SK-N-SH treated with all-trans-retinoic acid at 6 μM for 48 hours (cell line): ENCODE data around the gene USP33.

Experiments used
- ATAC-seq: fragments of 200-7000 bp; cut with Tn5 transposase; 3 replicates; pipeline ENCODE4 v1.9.1; 2020; ENCODE audit warnings: mild to moderate bottlenecking, moderate library complexity
- ARNTL ChIP-seq: fragments of 450-650 bp; formaldehyde crosslinking; IDR thresholded peaks from 2 replicates; pipeline ENCODE4 v1.5.0; 2020; ENCODE audit warnings: low read depth, mild to moderate bottlenecking, moderate library complexity, borderline replicate concordance
- BACH2 ChIP-seq: fragments of 250-450 bp; sonication (Bioruptor Pico); IDR thresholded peaks from 2 replicates; pipeline ENCODE4 v1.9.0; 2021; ENCODE audit warnings: mild to moderate bottlenecking, borderline replicate concordance
- CREB5 ChIP-seq: fragments of 250-450 bp; sonication (Bioruptor Pico); IDR thresholded peaks from 2 replicates; pipeline ENCODE4 v1.5.1; 2020; ENCODE audit warnings: low read depth, mild to moderate bottlenecking, moderate library complexity
- CSDC2 ChIP-seq: fragments of 250-450 bp; sonication (Bioruptor Pico); IDR thresholded peaks from 2 replicates; pipeline ENCODE4 v1.5.0; 2020; ENCODE audit warnings: mild to moderate bottlenecking, moderate library complexity
- ESRRG ChIP-seq: fragments of 250-450 bp; sonication (Bioruptor Pico); IDR thresholded peaks from 2 replicates; pipeline ENCODE4 v1.6.1; 2021; ENCODE audit warnings: mild to moderate bottlenecking
- GLIS3 ChIP-seq: fragments of 250-450 bp; sonication (Bioruptor Pico); IDR thresholded peaks from 2 replicates; pipeline ENCODE4 v1.5.0; 2020; ENCODE audit warnings: mild to moderate bottlenecking, moderate library complexity
- ISL1 ChIP-seq: fragments of 250-450 bp; sonication (Bioruptor Pico); IDR thresholded peaks from 2 replicates; pipeline ENCODE4 v2.1.2; 2022; ENCODE audit warnings: mild to moderate bottlenecking, moderate library complexity
- OSR1 ChIP-seq: fragments of 250-450 bp; sonication (Bioruptor Pico); IDR thresholded peaks from 2 replicates; pipeline ENCODE4 v1.8.0; 2022; ENCODE audit warnings: moderate library complexity, mild to moderate bottlenecking, inconsistent platforms
- PATZ1 ChIP-seq: fragments of 250-450 bp; sonication (Bioruptor Pico); IDR thresholded peaks from 2 replicates; pipeline ENCODE4 v1.8.0; 2020; ENCODE audit warnings: mild to moderate bottlenecking, moderate library complexity, borderline replicate concordance
- POU6F1 ChIP-seq: fragments of 250-450 bp; sonication (Bioruptor Pico); IDR thresholded peaks from 2 replicates; pipeline ENCODE4 v1.8.0; 2021; ENCODE audit warnings: low read depth, mild to moderate bottlenecking, moderate library complexity, borderline replicate concordance
- PPARA ChIP-seq: fragments of 250-450 bp; sonication (Bioruptor Pico); IDR thresholded peaks from 2 replicates; pipeline ENCODE4 v1.5.0; 2020; ENCODE audit warnings: mild to moderate bottlenecking, borderline replicate concordance
- RARB ChIP-seq: fragments of 250-450 bp; sonication (Bioruptor Pico); IDR thresholded peaks from 2 replicates; pipeline ENCODE4 v1.8.0; 2021; ENCODE audit warnings: mild to moderate bottlenecking, moderate library complexity
- SNAI2 ChIP-seq: fragments of 250-450 bp; sonication (Bioruptor Pico); IDR thresholded peaks from 2 replicates; pipeline ENCODE4 v1.5.0; 2020; ENCODE audit warnings: mild to moderate bottlenecking, moderate library complexity
- TCF4 ChIP-seq: fragments of 250-450 bp; sonication (Bioruptor Pico); IDR thresholded peaks from 2 replicates; pipeline ENCODE4 v1.8.0; 2021; ENCODE audit warnings: mild to moderate bottlenecking, moderate library complexity, borderline replicate concordance
- TOX ChIP-seq: fragments of 250-450 bp; sonication (Bioruptor Pico); IDR thresholded peaks from 2 replicates; pipeline ENCODE4 v1.8.0; 2021; ENCODE audit warnings: mild to moderate bottlenecking, moderate library complexity, borderline replicate concordance
- TSHZ2 ChIP-seq: fragments of 250-450 bp; sonication (Bioruptor Pico); IDR thresholded peaks from 2 replicates; pipeline ENCODE4 v1.5.0; 2020; ENCODE audit warnings: mild to moderate bottlenecking, moderate library complexity
- ZC3H10 ChIP-seq: fragments of 250-450 bp; sonication (Bioruptor Pico); IDR thresholded peaks from 2 replicates; pipeline ENCODE4 v1.5.1; 2021; ENCODE audit warnings: mild to moderate bottlenecking, moderate library complexity
- ZNF565 ChIP-seq: fragments of 450-650 bp; formaldehyde crosslinking; conservative IDR thresholded peaks from 2 replicates; pipeline ENCODE4 v1.5.0; 2020; ENCODE audit warnings: low read depth, mild to moderate bottlenecking, moderate library complexity
- ZNF70 ChIP-seq: fragments of 450-650 bp; formaldehyde crosslinking; IDR thresholded peaks from 2 replicates; pipeline ENCODE4 v1.5.0; 2020; ENCODE audit warnings: mild to moderate bottlenecking, moderate library complexity
- ZNF8 ChIP-seq: fragments of 450-650 bp; formaldehyde crosslinking; IDR thresholded peaks from 2 replicates; pipeline ENCODE4 v1.5.0; 2020; ENCODE audit warnings: mild to moderate bottlenecking, moderate library complexity

Gene USP33

GRCh38 chr1:77783141-77783540 lies 23.5 kb upstream of the USP33 start:
- ATAC-seq: no peak
- TF ChIP-seq CSDC2 (no peak), PATZ1 (CRISPR knock-in tag) (no peak), ZNF70 (CRISPR knock-in tag) (no peak), ZNF565 (no peak), ISL1 (no peak), TCF4 (CRISPR knock-in tag) (no peak), ARNTL (CRISPR knock-in tag) (no peak), OSR1 (CRISPR knock-in tag) (no peak), POU6F1 (CRISPR knock-in tag) (no peak), ZNF8 (CRISPR knock-in tag) (no peak), CREB5 (no peak), SNAI2 (CRISPR knock-in tag) (no peak)

- no peak for TF ChIP-seq SNAI2 (CRISPR knock-in tag)
- no peak for TF ChIP-seq ZC3H10 (CRISPR knock-in tag)
- no peak for TF ChIP-seq TSHZ2 (CRISPR knock-in tag)
- no peak for TF ChIP-seq BACH2 (CRISPR knock-in tag)
- no peak for TF ChIP-seq GLIS3 (CRISPR knock-in tag)
- TF ChIP-seq TOX (CRISPR knock-in tag): no peak
- no peak for TF ChIP-seq PPARA (CRISPR knock-in tag)
- no peak for TF ChIP-seq ARNTL (CRISPR knock-in tag)
- TF ChIP-seq ESRRG (CRISPR knock-in tag): no peak
- no peak for TF ChIP-seq RARB
- no peak for TF ChIP-seq CSDC2
- TF ChIP-seq ZNF70 (CRISPR knock-in tag): no peak
- TF ChIP-seq PATZ1 (CRISPR knock-in tag): no peak
- no peak for TF ChIP-seq OSR1 (CRISPR knock-in tag)
- TF ChIP-seq POU6F1 (CRISPR knock-in tag): no peak
- ATAC-seq: no peak
Measured at GRCh38 chr1:77781683-77782082, 22.0 kb upstream of the USP33 start.
